SK-N-SH (cell line): ENCODE results near the gene OXSR1. TPM values are rescaled to one million over a fixed set of nuclear protein-coding genes. Genes with fewer than 3 reads are reported as not detected.

Experiments used
- CTCF ChIA-PET: fragments of 300-600, 350-600 bp; formaldehyde crosslinking; extraction: SDS; loops from one replicate; lab custom pipeline; 2021; lab: Yijun Ruan, JAX
- POLR2A ChIA-PET: fragments of 350-600 bp; sonication (Branson Sonifier 250); formaldehyde crosslinking; extraction: SDS; loops from one replicate; lab custom pipeline; 2020; ENCODE audit warnings: antibody characterized with exemption, inconsistent platforms; lab: Yijun Ruan, JAX
- DNase-seq: peaks from one replicate; pipeline ENCODE4 v3.0.0; 2012
- H2AFZ ChIP-seq: fragments of 200-600 bp; sonication (generic); 2 replicates; pipeline ENCODE4 v1.8.1; 2016; ENCODE audit warnings: antibody characterized with exemption, mild to moderate bottlenecking, low read depth
- H3F3A ChIP-seq: fragments of 200-600 bp; sonication (generic); replicated peaks from 2 replicates; pipeline ENCODE3; 2016; ENCODE audit warnings: antibody characterized with exemption, mild to moderate bottlenecking; ENCODE audit not compliant: insufficient read depth
- H3K27ac ChIP-seq, 2 experiments: fragments of 200-500 bp in 1 of 2; fragments of 200-600 bp in 1 of 2; sonication (Bioruptor generic) in 1 of 2; sonication (generic), shearing (Covaris generic) in 1 of 2; 2 replicates each; pipeline versions ENCODE4 v1.5.1 to v1.6.1; 2014 to 2016; ENCODE audit warnings: low read depth in 2 of 2, inconsistent platforms in 1 of 2, low read length in 1 of 2, mild to moderate bottlenecking in 1 of 2, mixed read lengths in 1 of 2
- H3K27me3 ChIP-seq: fragments of 200-600 bp; sonication (generic), shearing (Covaris generic); 2 replicates; pipeline ENCODE4 v1.6.1; 2016; ENCODE audit warnings: mixed run types; ENCODE audit not compliant: insufficient read depth
- H3K36me3 ChIP-seq, 2 experiments: fragments of 200-500 bp in 1 of 2; fragments of 200-600 bp in 1 of 2; sonication (Bioruptor generic) in 1 of 2; sonication (generic) in 1 of 2; replicated peaks in 1 of 2; 2 replicates each; pipeline versions ENCODE3 to v1.5.1; 2014 to 2016; ENCODE audit warnings: low read length in 1 of 2, mild to moderate bottlenecking in 1 of 2; ENCODE audit not compliant: insufficient read depth in 2 of 2, control insufficient read depth in 1 of 2
- H3K4me1 ChIP-seq, 2 experiments: fragments of 200-500 bp in 1 of 2; fragments of 200-600 bp in 1 of 2; sonication (Bioruptor generic) in 1 of 2; sonication (generic), shearing (Covaris generic) in 1 of 2; 2 replicates each; pipeline versions ENCODE4 v1.5.1 to v1.6.1; 2014 to 2016; ENCODE audit warnings: low read depth in 1 of 2, low read length in 1 of 2, mixed run types in 1 of 2; ENCODE audit not compliant: insufficient read depth in 2 of 2, control insufficient read depth in 1 of 2
- H3K4me2 ChIP-seq: fragments of 200-600 bp; sonication (generic), shearing (Covaris generic); 2 replicates; pipeline ENCODE4 v1.6.1; 2017; ENCODE audit warnings: mixed run types
- H3K4me3 ChIP-seq, 2 experiments: fragments of 200-500 bp in 1 of 2; fragments of 200-600 bp in 1 of 2; sonication (Bioruptor generic) in 1 of 2; sonication (generic), shearing (Covaris generic) in 1 of 2; 2 replicates each; pipeline versions ENCODE4 v1.5.1 to v1.8.1; 2014 to 2016; ENCODE audit warnings: low read depth in 2 of 2, inconsistent platforms in 1 of 2, low read length in 1 of 2, mild to moderate bottlenecking in 1 of 2, mixed read lengths in 1 of 2, moderate library complexity in 1 of 2
- H3K79me2 ChIP-seq: fragments of 200-600 bp; sonication (generic); 2 replicates; pipeline ENCODE4 v1.8.1; 2017; ENCODE audit warnings: mild to moderate bottlenecking; ENCODE audit not compliant: insufficient read depth
- H3K9ac ChIP-seq: fragments of 200-600 bp; sonication (generic); 2 replicates; pipeline ENCODE4 v1.6.1; 2017; ENCODE audit warnings: mixed run types
- H3K9me2 ChIP-seq: fragments of 200-600 bp; sonication (generic); 2 replicates; pipeline ENCODE4 v1.6.1; 2017; ENCODE audit warnings: mixed run types
- H3K9me3 ChIP-seq: fragments of 200-600 bp; sonication (generic); 2 replicates; pipeline ENCODE4 v1.6.1; 2017; ENCODE audit warnings: mixed run types, mild to moderate bottlenecking, moderate library complexity
- H4K20me1 ChIP-seq: fragments of 200-600 bp; sonication (generic); 2 replicates; pipeline ENCODE4 v1.6.1; 2017; ENCODE audit warnings: mild to moderate bottlenecking, mixed run types; ENCODE audit not compliant: insufficient read depth
- EP300 ChIP-seq, 2 experiments: IDR thresholded peaks; 2 replicates each; pipeline versions ENCODE4 v1.4.0 to v1.6.1; 2012; ENCODE audit warnings: borderline replicate concordance in 1 of 2, low read depth in 1 of 2, low read length in 1 of 2
- EZH2phosphoT487 ChIP-seq: fragments of 200-600 bp; sonication (generic); IDR thresholded peaks from 2 replicates; pipeline ENCODE4 v1.6.1; 2017; ENCODE audit warnings: low read depth, mixed run types, mild to moderate bottlenecking, antibody characterized with exemption, moderate library complexity, borderline replicate concordance
- FOSL2 ChIP-seq: IDR thresholded peaks from 2 replicates; pipeline ENCODE4 v1.4.0; 2012; ENCODE audit warnings: low read depth, mild to moderate bottlenecking, moderate library complexity, borderline replicate concordance
- IRF3 ChIP-seq: fragments of 150-350 bp; IDR thresholded peaks from 2 replicates; pipeline ENCODE4 v1.6.1; 2016; ENCODE audit warnings: mild to moderate bottlenecking, low read depth, low read length
- MXI1 ChIP-seq: IDR thresholded peaks from 2 replicates; pipeline ENCODE4 v1.6.1; 2012; ENCODE audit warnings: mild to moderate bottlenecking, low read depth, low read length, improper control_type of control experiment
- NFIC ChIP-seq: IDR thresholded peaks from 2 replicates; pipeline ENCODE4 v1.4.0; 2012; ENCODE audit warnings: borderline replicate concordance
- NRF1 ChIP-seq: IDR thresholded peaks from 2 replicates; pipeline ENCODE4 v1.6.1; 2012; ENCODE audit warnings: low read depth, mild to moderate bottlenecking, low read length
- PBX3 ChIP-seq: IDR thresholded peaks from 2 replicates; pipeline ENCODE4; 2012
- POLR2AphosphoS5 ChIP-seq: IDR thresholded peaks from 2 replicates; pipeline ENCODE4 v1.6.1; 2012; ENCODE audit warnings: low read depth, low read length
- RXRA ChIP-seq: IDR thresholded peaks from 2 replicates; pipeline ENCODE4 v1.4.0; 2012; ENCODE audit warnings: low read depth, mild to moderate bottlenecking, borderline replicate concordance
- SIN3A ChIP-seq: IDR thresholded peaks from 2 replicates; pipeline ENCODE4 v1.6.1; 2012; ENCODE audit warnings: low read depth, mild to moderate bottlenecking, low read length, moderate library complexity, borderline replicate concordance
- SMC3 ChIP-seq: IDR thresholded peaks from 2 replicates; pipeline ENCODE4 v1.6.1; 2012; ENCODE audit warnings: low read depth, low read length, improper control_type of control experiment
- TCF12 ChIP-seq: IDR thresholded peaks from 2 replicates; pipeline ENCODE4 v1.4.0; 2012
- TEAD4 ChIP-seq: IDR thresholded peaks from 2 replicates; pipeline ENCODE4 v1.4.0; 2012; ENCODE audit warnings: mild to moderate bottlenecking, borderline replicate concordance; ENCODE audit not compliant: insufficient read depth
- USF1 ChIP-seq: IDR thresholded peaks from 2 replicates; pipeline ENCODE4 v1.4.0; 2012; ENCODE audit warnings: low read depth, borderline replicate concordance
- USF2 ChIP-seq: fragments of 150-350 bp; IDR thresholded peaks from 2 replicates; pipeline ENCODE4 v1.6.1; 2017; ENCODE audit warnings: antibody characterized with exemption, low read length, low read depth, borderline replicate concordance
- ZBTB33 ChIP-seq: IDR thresholded peaks from 2 replicates; pipeline ENCODE4 v1.4.0; 2012; ENCODE audit warnings: low read depth, borderline replicate concordance
- WGBS: methylation state at CpG from one replicate; pipeline ENCODE4 v1.1.6; 2017; ENCODE audit warnings: low lambda C conversion rate; 5-methylcytosine and 5-hydroxymethylcytosine counted together
- polyA plus RNA-seq, 3 experiments: library from polyadenylated mRNA; depleted of rRNA; stranded (reverse); fragments of >200 nt; gene quantifications; 2 replicates each; pipeline ENCODE4 v1.2.3, GENCODE V29; 2012

Gene OXSR1
- polyA plus RNA-seq, 1 of the 3 experiments (the other 2 are of a cell fraction): 22.3 TPM

- H3K4me2 ChIP-seq: no peak overlapping the region
- H3F3A ChIP-seq: no peaks in the 10 kb centered on the region
- DNase-seq: no peak
- H3K27me3 ChIP-seq: no peaks in the 10 kb centered on the region
- no peaks in the 10 kb centered on the region for H3K9me3 ChIP-seq
- ChIA-PET POLR2A (no interaction called here), CTCF (interaction anchor here (1.7 kb wide), 1 partner anchor 75 kb away, joined by 4 read pairs; the partner anchor contains the start of gene XYLB)
- no peaks in the 10 kb centered on the region for H3K9me2 ChIP-seq
- H3K4me1 ChIP-seq: peaks cover 0 to 1% of the 10 kb centered on the region in 2 experiments; a peak in 1 of 4 replicates
- TF ChIP-seq PBX3 (no peak), USF2 (no peak), SIN3A (no peak), MXI1 (no peak), SMC3 (no peak), NRF1 (no peak), TCF12 (no peak), POLR2AphosphoS5 (no peak), EP300 (IDR thresholded peaks at IDR 0.05; ENCODE audit: borderline replicate concordance in 1 of 2, low read depth in 1 of 2, low read length in 1 of 2) (no peak), IRF3 (no peak), NFIC (no peak), TEAD4 (no peak), RXRA (no peak), EZH2phosphoT487 (no peak), FOSL2 (no peak), ZBTB33 (no peak), USF1 (no peak)
- no peak overlapping the region for H3K9ac ChIP-seq
- WGBS: 79% methylated on average over 5 of the region's 5 CpGs
- no peaks in the 10 kb centered on the region for H4K20me1 ChIP-seq
- no peak overlapping the region for H3K4me3 ChIP-seq
- H3K36me3 ChIP-seq: peaks cover 0 to 8% of the 10 kb centered on the region in 2 experiments
- H2AFZ ChIP-seq: no peak overlapping the region
- no peaks in the 10 kb centered on the region for H3K79me2 ChIP-seq
- H3K27ac ChIP-seq: no peak overlapping the region
Observed at GRCh38 chr3:38271553-38271952, 106.2 kb downstream of the OXSR1 start.
